CD8-positive, alpha-beta memory T cell (primary cell): ENCODE results near the gene GSG1L. TPM values are rescaled to one million over a fixed set of nuclear protein-coding genes. Genes with fewer than 3 reads are reported as not detected.

ENCODE experiments used
- CTCF ChIA-PET: fragments of 350-600 bp; sonication (Branson Sonifier 250); formaldehyde crosslinking; loops from one replicate; lab custom pipeline; 2021; ENCODE audit warnings: antibody characterized with exemption; lab: Charles Lee
- POLR2A ChIA-PET: fragments of 350-600 bp; sonication (Branson Sonifier 250); formaldehyde crosslinking; loops from one replicate; lab custom pipeline; 2021; ENCODE audit warnings: antibody characterized with exemption; lab: Charles Lee
- DNase-seq, 5 donors: peaks; one replicate each; pipeline versions ENCODE4 v3.0.0 to v3.0.0-alpha.2; 2020 to 2022; ENCODE audit warnings: mixed read lengths in 1 of 5
- H3K27ac ChIP-seq: one replicate; pipeline ENCODE4 v1.7.0; 2013; ENCODE audit warnings: low read depth, mild to moderate bottlenecking, low read length, moderate library complexity
- H3K27me3 ChIP-seq: 2 replicates; pipeline ENCODE4 v1.7.0; 2013; ENCODE audit warnings: low read length, mild to moderate bottlenecking; ENCODE audit not compliant: insufficient read depth, poor library complexity, severe bottlenecking
- H3K36me3 ChIP-seq: 2 replicates; pipeline ENCODE4 v1.7.0; 2013; ENCODE audit warnings: mild to moderate bottlenecking, low read length, moderate library complexity; ENCODE audit not compliant: insufficient read depth
- H3K4me1 ChIP-seq: 2 replicates; pipeline ENCODE4 v1.7.0; 2013; ENCODE audit warnings: mild to moderate bottlenecking, low read length, moderate library complexity; ENCODE audit not compliant: insufficient read depth
- H3K4me3 ChIP-seq: 2 replicates; pipeline ENCODE4 v1.7.0; 2013; ENCODE audit warnings: mild to moderate bottlenecking, low read length
- H3K9me3 ChIP-seq: 2 replicates; pipeline ENCODE4 v1.7.0; 2013; ENCODE audit warnings: mild to moderate bottlenecking, low read length
- H3K27ac Mint-ChIP-seq, 8 donors: one replicate each; pipeline ENCODE4 v1.8.0; 2020 to 2021; ENCODE audit warnings: mixed read lengths in 8 of 8, mild to moderate bottlenecking in 6 of 8, inconsistent platforms in 3 of 8, moderate library complexity in 3 of 8
- H3K27me3 Mint-ChIP-seq, 2 donors: one replicate each; pipeline ENCODE4 v1.8.0; 2020 to 2021; ENCODE audit warnings: mixed read lengths in 2 of 2, mild to moderate bottlenecking in 1 of 2, moderate library complexity in 1 of 2
- H3K36me3 Mint-ChIP-seq, 3 donors: one replicate each; pipeline ENCODE4 v1.8.0; 2020 to 2021; ENCODE audit warnings: mixed read lengths in 3 of 3, inconsistent platforms in 1 of 3, mild to moderate bottlenecking in 1 of 3
- H3K4me1 Mint-ChIP-seq, 3 donors: one replicate each; pipeline ENCODE4 v1.8.0; 2020 to 2021; ENCODE audit warnings: mixed read lengths in 3 of 3, inconsistent platforms in 1 of 3, mild to moderate bottlenecking in 1 of 3
- H3K4me3 Mint-ChIP-seq, 7 donors: one replicate each; pipeline ENCODE4 v1.8.0; 2020 to 2021; ENCODE audit warnings: mixed read lengths in 7 of 7, mild to moderate bottlenecking in 6 of 7, moderate library complexity in 4 of 7, inconsistent platforms in 2 of 7
- H3K9me3 Mint-ChIP-seq, 5 donors: one replicate each; pipeline ENCODE4 v1.8.0; 2020 to 2022; ENCODE audit warnings: mixed read lengths in 5 of 5, mild to moderate bottlenecking in 3 of 5, moderate library complexity in 2 of 5, inconsistent platforms in 1 of 5
- polyA plus RNA-seq: library from polyadenylated mRNA; unstranded; fragments of 300-500 nt; fragmentation: Illumina TruSeq; gene quantifications from one replicate; pipeline ENCODE4 v1.2.3, GENCODE V29; 2021
- total RNA-seq, 2 experiments: library from RNA; stranded (reverse); gene quantifications; one replicate each; pipeline ENCODE4 v1.2.3, GENCODE V29; 2021

Gene GSG1L
- total and polyA plus RNA-seq, 3 experiments from 2014 or later, result 0.18 TPM; not detected in 2

GRCh38 chr16:27806388-27806787 is 257.1 kb downstream of the GSG1L start:
- POLR2A ChIA-PET, result no interaction called here
- DNase-seq, result no peak
- no peaks in the 10 kb centered on the region for H3K9me3 ChIP-seq
- H3K36me3 Mint-ChIP-seq, result no peaks in the 10 kb centered on the region
- peaks cover 11 to 35% of the 10 kb centered on the region in 2 donors for H3K27me3 Mint-ChIP-seq
- no peaks in the 10 kb centered on the region for H3K4me1 ChIP-seq
- H3K4me1 Mint-ChIP-seq, result peaks cover 4 to 11% (median 6%) of the 10 kb centered on the region in 3 donors
- H3K4me3 Mint-ChIP-seq, result no peak overlapping the region
- H3K27ac Mint-ChIP-seq, result no peak overlapping the region
- CTCF ChIA-PET, result no interaction called here
- no peak overlapping the region for H3K27ac ChIP-seq
- H3K4me3 ChIP-seq, result no peak overlapping the region
- H3K9me3 Mint-ChIP-seq, result no peaks in the 10 kb centered on the region
- no peaks in the 10 kb centered on the region for H3K36me3 ChIP-seq
- no peaks in the 10 kb centered on the region for H3K27me3 ChIP-seq

- ChIA-PET POLR2A (no interaction called here), CTCF (no interaction called here)
These were observed 257.6 kb downstream of the GSG1L start for GRCh38 chr16:27805828-27806351.

GRCh38 chr16:27803775-27804549 is 259.6 kb downstream of the GSG1L start:
- H3K4me1 ChIP-seq, result no peaks in the 10 kb centered on the region
- no peak overlapping the region for H3K4me3 ChIP-seq
- ChIA-PET POLR2A (no interaction called here), CTCF (no interaction called here)
- H3K9me3 ChIP-seq, result no peaks in the 10 kb centered on the region
- H3K9me3 Mint-ChIP-seq, result no peaks in the 10 kb centered on the region
- H3K4me3 Mint-ChIP-seq, result peak overlapping the region in 1 of 7 donors; percentile 32
- H3K27ac Mint-ChIP-seq, result peak overlapping the region in 1 of 8 donors; percentile 64
- peaks cover 4 to 11% (median 6%) of the 10 kb centered on the region in 3 donors for H3K4me1 Mint-ChIP-seq
- H3K27ac ChIP-seq, result no peak overlapping the region
- peaks cover 14 to 45% of the 10 kb centered on the region in 2 donors for H3K27me3 Mint-ChIP-seq
- H3K36me3 Mint-ChIP-seq, result no peaks in the 10 kb centered on the region
- H3K27me3 ChIP-seq, result no peaks in the 10 kb centered on the region
- no peak for DNase-seq
- no peaks in the 10 kb centered on the region for H3K36me3 ChIP-seq

More at GRCh38 chr16:27805828-27806351, 257.6 kb downstream of the GSG1L start:
- Mint-ChIP-seq H3K36me3 (no peaks in the 10 kb centered on the region), H3K27ac (no peak overlapping the region), H3K4me1 (peaks cover 4 to 11% (median 6%) of the 10 kb centered on the region in 3 donors), H3K27me3 (peaks cover 12 to 39% of the 10 kb centered on the region in 2 donors), H3K4me3 (no peak overlapping the region), H3K9me3 (no peaks in the 10 kb centered on the region)
- no peak for DNase-seq
- no peak overlapping the region for H3K4me3 ChIP-seq
- no peaks in the 10 kb centered on the region for H3K4me1 ChIP-seq
- H3K36me3 ChIP-seq, result no peaks in the 10 kb centered on the region
- H3K27ac ChIP-seq, result no peak overlapping the region
- no peaks in the 10 kb centered on the region for H3K27me3 ChIP-seq
- no peaks in the 10 kb centered on the region for H3K9me3 ChIP-seq

- POLR2A ChIA-PET, result no interaction called here
- Mint-ChIP-seq H3K9me3 (no peaks in the 10 kb centered on the region), H3K4me3 (no peak overlapping the region), H3K27ac (no peak overlapping the region), H3K4me1 (peaks cover 4 to 11% (median 6%) of the 10 kb centered on the region in 3 donors), H3K27me3 (peaks cover 14 to 45% of the 10 kb centered on the region in 2 donors), H3K36me3 (no peaks in the 10 kb centered on the region)
- no peaks in the 10 kb centered on the region for H3K36me3 ChIP-seq
- no peaks in the 10 kb centered on the region for H3K4me1 ChIP-seq
- CTCF ChIA-PET, result no interaction called here
- no peaks in the 10 kb centered on the region for H3K27me3 ChIP-seq
- H3K9me3 ChIP-seq, result no peaks in the 10 kb centered on the region
- no peak overlapping the region for H3K4me3 ChIP-seq
- no peak for DNase-seq
- H3K27ac ChIP-seq, result no peak overlapping the region
These were observed 260.7 kb downstream of the GSG1L start for GRCh38 chr16:27802664-27803439.

- CTCF ChIA-PET, result no interaction called here
- no peaks in the 10 kb centered on the region for H3K9me3 ChIP-seq
- Mint-ChIP-seq H3K4me3 (no peak overlapping the region), H3K27me3 (peaks cover 19 to 50% of the 10 kb centered on the region in 2 donors), H3K27ac (no peak overlapping the region), H3K9me3 (no peaks in the 10 kb centered on the region), H3K36me3 (no peaks in the 10 kb centered on the region), H3K4me1 (peaks cover 4 to 11% (median 6%) of the 10 kb centered on the region in 3 donors)
- DNase-seq, result no peak
- no peaks in the 10 kb centered on the region for H3K27me3 ChIP-seq
- POLR2A ChIA-PET, result no interaction called here
- H3K4me1 ChIP-seq, result no peaks in the 10 kb centered on the region
- H3K27ac ChIP-seq, result no peak overlapping the region
- H3K4me3 ChIP-seq, result no peak overlapping the region
- H3K36me3 ChIP-seq, result no peaks in the 10 kb centered on the region
These were observed 262.1 kb downstream of the GSG1L start for GRCh38 chr16:27801289-27801945.

- Mint-ChIP-seq H3K4me3 (no peak overlapping the region), H3K27ac (peak overlapping the region in 1 of 8 donors; percentile 16), H3K36me3 (peaks cover 0 to under 1% (median 0%) of the 10 kb centered on the region in 3 donors), H3K9me3 (no peaks in the 10 kb centered on the region), H3K4me1 (peaks cover 4 to 11% (median 6%) of the 10 kb centered on the region in 3 donors), H3K27me3 (peaks cover 23 to 48% of the 10 kb centered on the region in 2 donors)
- Histone ChIP-seq H3K9me3 (no peaks in the 10 kb centered on the region), H3K36me3 (no peaks in the 10 kb centered on the region), H3K4me3 (no peak overlapping the region), H3K27ac (no peak overlapping the region), H3K4me1 (no peaks in the 10 kb centered on the region), H3K27me3 (no peaks in the 10 kb centered on the region)
- no peak for DNase-seq
- POLR2A ChIA-PET, result no interaction called here
- CTCF ChIA-PET, result no interaction called here
These were observed 262.7 kb downstream of the GSG1L start for GRCh38 chr16:27800817-27801216.

GRCh38 chr16:27799896-27800295 is 263.6 kb downstream of the GSG1L start:
- H3K36me3 Mint-ChIP-seq, result peaks cover 0 to 3% (median 0%) of the 10 kb centered on the region in 3 donors
- H3K4me3 Mint-ChIP-seq, result no peak overlapping the region
- POLR2A ChIA-PET, result no interaction called here
- DNase-seq, result no peak
- H3K9me3 ChIP-seq, result no peaks in the 10 kb centered on the region
- H3K27ac Mint-ChIP-seq, result no peak overlapping the region
- CTCF ChIA-PET, result no interaction called here
- H3K27me3 Mint-ChIP-seq, result peaks cover 23 to 52% of the 10 kb centered on the region in 2 donors
- H3K4me1 ChIP-seq, result no peaks in the 10 kb centered on the region
- peaks cover 4 to 11% (median 6%) of the 10 kb centered on the region in 3 donors for H3K4me1 Mint-ChIP-seq
- H3K9me3 Mint-ChIP-seq, result no peaks in the 10 kb centered on the region
- no peaks in the 10 kb centered on the region for H3K36me3 ChIP-seq
- H3K27ac ChIP-seq, result no peak overlapping the region
- no peaks in the 10 kb centered on the region for H3K27me3 ChIP-seq
- no peak overlapping the region for H3K4me3 ChIP-seq
